ENCODE data around the gene CCDC7. TPM values are rescaled to one million over a fixed set of nuclear protein-coding genes. Genes with fewer than 3 reads are reported as not detected.
"Not testable (repeated sequence)": the region's sequence is repeated elsewhere in the genome, so short reads cannot be mapped to it uniquely, and the experiment has no call there.

CCDC7 gene
- total RNA-seq, 2 donors from 2014 or later, result 1.9 to 4.3 TPM

DNA sequence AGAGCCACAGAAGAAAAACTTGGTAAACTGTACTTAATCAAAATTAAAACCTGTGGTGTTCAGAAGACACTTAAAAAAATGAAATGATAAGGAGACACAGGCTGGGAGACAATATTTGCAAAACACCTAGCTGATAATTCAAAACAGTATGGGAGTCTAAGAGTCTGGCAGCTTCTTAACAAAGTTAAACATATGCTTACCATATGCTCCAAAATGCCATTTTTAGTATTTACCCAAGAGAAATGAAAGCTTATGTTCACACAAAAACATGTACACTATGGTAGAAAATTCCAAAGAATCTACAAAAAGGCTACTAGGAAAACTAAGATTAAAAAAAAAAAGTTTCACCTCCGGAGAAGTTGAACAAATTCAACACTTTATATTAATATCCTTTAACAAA is 463.5 kb downstream of the CCDC7 start:
- Mint-ChIP-seq H3K27me3 (ENCODE audit: insufficient read depth) (no peaks in the 10 kb centered on the region), H3K36me3 (ENCODE audit: low read depth) (peaks cover 64% of the 10 kb centered on the region), H3K9me3 (peaks cover 3% of the 10 kb centered on the region), H3K4me1 (peaks cover 7% of the 10 kb centered on the region), H3K27ac (peak overlapping the region; percentile 71), H3K4me3 (no peak overlapping the region)
- Histone ChIP-seq H3K27ac (ENCODE audit: low read depth, low read length) (no peak overlapping the region), H3K4me1 (ENCODE audit: control insufficient read depth, insufficient read depth, low read length) (no peaks in the 10 kb centered on the region), H3K4me3 (ENCODE audit: low read length) (no peak overlapping the region), H3K9me3 (ENCODE audit: control insufficient read depth, low read length) (no peaks in the 10 kb centered on the region), H3K36me3 (ENCODE audit: control insufficient read depth, insufficient read depth, low read length) (peaks cover 72% of the 10 kb centered on the region), H3K27me3 (ENCODE audit: control insufficient read depth, insufficient read depth, low read length, poor library complexity, severe bottlenecking) (no peaks in the 10 kb centered on the region), H3K9ac (ENCODE audit: extremely low read depth, low read length, poor library complexity, severe bottlenecking) (no peak overlapping the region)
- WGBS, 2 experiments (ENCODE audit: insufficient coverage in 1 of 2, insufficient read length in 1 of 2), result 90 to 100% methylated on average over 1 of the region's 1 CpG
- no peak for TF ChIP-seq CTCF (conservative IDR thresholded peaks at IDR 0.05)
- no peak for DNase-seq

DNA sequence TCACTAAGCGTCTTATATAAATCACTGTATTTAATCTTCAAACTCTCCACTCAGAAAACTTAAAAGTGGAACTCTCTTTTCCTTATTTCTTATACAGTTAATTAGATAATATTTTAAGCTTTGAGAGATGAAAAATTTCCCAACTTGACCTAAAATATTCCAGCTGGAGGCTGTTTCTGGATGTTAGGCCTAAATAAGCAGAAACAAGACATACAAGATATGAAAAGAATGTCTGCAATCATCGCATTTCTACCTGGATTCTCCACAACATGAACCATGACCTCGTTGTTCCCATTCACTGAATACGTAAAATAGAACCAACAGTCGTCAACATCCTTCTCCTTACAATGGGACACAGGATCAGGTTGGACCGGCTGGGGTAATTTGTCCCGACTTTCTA is 464.0 kb downstream of the CCDC7 start:
- not testable (repeated sequence) for H3K27ac Mint-ChIP-seq; H3K4me1 ChIP-seq (ENCODE audit: control insufficient read depth, insufficient read depth, low read length); H3K9ac ChIP-seq (ENCODE audit: extremely low read depth, low read length, poor library complexity, severe bottlenecking); H3K4me1 Mint-ChIP-seq; DNase-seq; H3K27me3 Mint-ChIP-seq (ENCODE audit: insufficient read depth); H3K4me3 Mint-ChIP-seq; H3K27me3 ChIP-seq (ENCODE audit: control insufficient read depth, insufficient read depth, low read length, poor library complexity, severe bottlenecking); H3K27ac ChIP-seq (ENCODE audit: low read depth, low read length); H3K9me3 ChIP-seq (ENCODE audit: control insufficient read depth, low read length); H3K4me3 ChIP-seq (ENCODE audit: low read length); H3K9me3 Mint-ChIP-seq
- H3K36me3 Mint-ChIP-seq (ENCODE audit: low read depth), result peaks cover 69% of the 10 kb centered on the region
- H3K36me3 ChIP-seq (ENCODE audit: control insufficient read depth, insufficient read depth, low read length), result peaks cover 67% of the 10 kb centered on the region
- 93% methylated on average over 4 of the region's 7 CpGs; no CpG with 5 or more reads in 1 of the 2 experiments for WGBS, 2 experiments (ENCODE audit: insufficient coverage in 1 of 2, insufficient read length in 1 of 2)

GRCh38 chr10:32911285-32912016 is 465.5 kb downstream of the CCDC7 start:
- no peak for TF ChIP-seq CTCF (conservative IDR thresholded peaks at IDR 0.05)
- Histone ChIP-seq H3K4me3 (ENCODE audit: low read length) (no peak overlapping the region), H3K27me3 (ENCODE audit: control insufficient read depth, insufficient read depth, low read length, poor library complexity, severe bottlenecking) (no peaks in the 10 kb centered on the region), H3K9ac (ENCODE audit: extremely low read depth, low read length, poor library complexity, severe bottlenecking) (no peak overlapping the region), H3K4me1 (ENCODE audit: control insufficient read depth, insufficient read depth, low read length) (no peaks in the 10 kb centered on the region), H3K27ac (ENCODE audit: low read depth, low read length) (no peak overlapping the region), H3K36me3 (ENCODE audit: control insufficient read depth, insufficient read depth, low read length) (peaks cover 54% of the 10 kb centered on the region), H3K9me3 (ENCODE audit: control insufficient read depth, low read length) (no peaks in the 10 kb centered on the region)
- H3K4me3 Mint-ChIP-seq, result no peak overlapping the region
- peaks cover 5% of the 10 kb centered on the region for H3K9me3 Mint-ChIP-seq
- DNase-seq, result no peak
- H3K4me1 Mint-ChIP-seq, result peaks cover 7% of the 10 kb centered on the region
- H3K27me3 Mint-ChIP-seq (ENCODE audit: insufficient read depth), result no peaks in the 10 kb centered on the region
- H3K27ac Mint-ChIP-seq, result no peak overlapping the region
- peaks cover 80% of the 10 kb centered on the region for H3K36me3 Mint-ChIP-seq (ENCODE audit: low read depth)
- WGBS, 2 experiments (ENCODE audit: insufficient coverage in 1 of 2, insufficient read length in 1 of 2), result 91 to 94% methylated on average over 7 to 11 of the region's 11 CpGs

- not testable (repeated sequence) for H3K4me1 ChIP-seq (ENCODE audit: control insufficient read depth, insufficient read depth, low read length); H3K4me3 ChIP-seq (ENCODE audit: low read length); H3K27me3 Mint-ChIP-seq (ENCODE audit: insufficient read depth); H3K4me1 Mint-ChIP-seq; H3K27ac ChIP-seq (ENCODE audit: low read depth, low read length); H3K4me3 Mint-ChIP-seq; H3K27me3 ChIP-seq (ENCODE audit: control insufficient read depth, insufficient read depth, low read length, poor library complexity, severe bottlenecking); H3K9me3 ChIP-seq (ENCODE audit: control insufficient read depth, low read length); DNase-seq; H3K27ac Mint-ChIP-seq; H3K9ac ChIP-seq (ENCODE audit: extremely low read depth, low read length, poor library complexity, severe bottlenecking)
- peaks cover 49% of the 10 kb centered on the region for H3K36me3 ChIP-seq (ENCODE audit: control insufficient read depth, insufficient read depth, low read length)
- 60 to 98% methylated on average over 1 to 2 of the region's 5 CpGs for WGBS, 2 experiments (ENCODE audit: insufficient coverage in 1 of 2, insufficient read length in 1 of 2)
- Mint-ChIP-seq H3K36me3 (ENCODE audit: low read depth) (peaks cover 89% of the 10 kb centered on the region), H3K9me3 (peaks cover 18% of the 10 kb centered on the region)
Measured at GRCh38 chr10:32917817-32918216, 471.9 kb downstream of the CCDC7 start.

Data from endodermal cell (in vitro differentiated cells).